Right atrium auricular region (tissue), 2 donors: ENCODE measurements around the gene GZMM. TPM values are rescaled to one million over a fixed set of nuclear protein-coding genes. Genes with fewer than 3 reads are reported as not detected.
A peak's percentile ranks its signal among the peaks of the same experiment; 100 is the strongest.

Source experiments
- DNase-seq: peaks from one replicate; pipeline ENCODE4 v3.0.0-alpha.2; 2019; ENCODE audit warnings: low spot score
- H3K27ac ChIP-seq, 2 donors: fragments of 200-600 bp; sonication (generic); 1 replicate in 1 of 2; 2 replicates in 1 of 2; pipeline ENCODE4 v1.5.1; 2016 to 2019
- H3K27me3 ChIP-seq, 2 donors: fragments of 200-600 bp; sonication (generic); one replicate each; pipeline versions ENCODE4 v1.5.1 to v1.6.0; 2017 to 2019
- H3K36me3 ChIP-seq: fragments of 200-600 bp; sonication (generic); one replicate; pipeline ENCODE4 v1.5.1; 2016
- H3K4me1 ChIP-seq, 2 donors: fragments of 200-600 bp; sonication (generic); one replicate each; pipeline versions ENCODE4 v1.5.1 to v1.6.0; 2017 to 2019
- H3K4me3 ChIP-seq, 2 donors: fragments of 200-600 bp; sonication (generic); 1 replicate in 1 of 2; 2 replicates in 1 of 2; pipeline ENCODE4 v1.5.1; 2017 to 2019; ENCODE audit warnings: mild to moderate bottlenecking in 1 of 2, moderate library complexity in 1 of 2
- H3K9me3 ChIP-seq, 2 donors: fragments of 200-600 bp; sonication (generic); one replicate each; pipeline ENCODE4 v1.5.1; 2019
- CTCF ChIP-seq, 2 donors: fragments of 200-600 bp; sonication (generic); IDR thresholded peaks; one replicate each; pipeline ENCODE4 v1.5.1; 2019; ENCODE audit warnings: antibody characterized with exemption in 2 of 2
- total RNA-seq, 2 donors: library from RNA; depleted of rRNA; stranded (reverse); fragments of >200 nt; gene quantifications; one replicate each; pipeline ENCODE4 v1.1.0, GENCODE V29; 2016

The GZMM gene
- total RNA-seq, 2 donors from 2014 or later = 0.79 TPM; not detected in 1

- DNase-seq = no peak
- no peak overlapping the region for H3K27ac ChIP-seq
Observed at GRCh38 chr19:501646-502045, 42.2 kb upstream of the GZMM start.

GRCh38 chr19:504616-505015, 39.2 kb upstream of the GZMM start:
- H3K4me1 ChIP-seq = peaks cover 0 to 17% of the 10 kb centered on the region in 2 donors
- no peak for DNase-seq
- H3K36me3 ChIP-seq = no peaks in the 10 kb centered on the region
- no peak for TF ChIP-seq CTCF (IDR thresholded peaks at IDR 0.05)
- H3K4me3 ChIP-seq = no peak overlapping the region
- H3K9me3 ChIP-seq = no peaks in the 10 kb centered on the region
- H3K27me3 ChIP-seq = no peaks in the 10 kb centered on the region
- no peak overlapping the region for H3K27ac ChIP-seq

More at GRCh38 chr19:501646-502045, 42.2 kb upstream of the GZMM start:
- Histone ChIP-seq H3K27me3 (peaks cover 8 to 15% of the 10 kb centered on the region in 2 donors), H3K9me3 (no peaks in the 10 kb centered on the region), H3K4me3 (no peak overlapping the region), H3K36me3 (no peaks in the 10 kb centered on the region), H3K4me1 (peaks cover 0 to 20% of the 10 kb centered on the region in 2 donors)
- no peak for TF ChIP-seq CTCF (IDR thresholded peaks at IDR 0.05)

- Histone ChIP-seq H3K4me1 (peaks cover 0 to 31% of the 10 kb centered on the region in 2 donors), H3K36me3 (no peaks in the 10 kb centered on the region), H3K9me3 (no peaks in the 10 kb centered on the region), H3K27ac (peak overlapping the region; percentile 92 to 95), H3K27me3 (no peaks in the 10 kb centered on the region), H3K4me3 (peak overlapping the region; percentile 98 to 99)
- peak; percentile 93 to 97 for TF ChIP-seq CTCF (IDR thresholded peaks at IDR 0.05)
- peak; percentile 100 for DNase-seq
Observed at GRCh38 chr19:506404-507285, 37.2 kb upstream of the GZMM start.

GRCh38 chr19:507286-508203, 36.3 kb upstream of the GZMM start, which contains the start of gene TPGS1:
TPGS1 (plus strand) TSS chr19:507497; CDS start chr19:507507, 10 bp downstream.
- no peak for TF ChIP-seq CTCF (IDR thresholded peaks at IDR 0.05)
- peak; percentile 70 for DNase-seq
- Histone ChIP-seq H3K36me3 (no peaks in the 10 kb centered on the region), H3K4me1 (peaks cover 0 to 34% of the 10 kb centered on the region in 2 donors), H3K9me3 (no peaks in the 10 kb centered on the region), H3K4me3 (peak within 1 kb of the TSS; percentile 98 to 99), H3K27me3 (no peaks in the 10 kb centered on the region), H3K27ac (peak within 1 kb of the TSS; percentile 92 to 95)

GRCh38 chr19:508204-509150, 35.4 kb upstream of the GZMM start:
- no peaks in the 10 kb centered on the region for H3K27me3 ChIP-seq
- no peaks in the 10 kb centered on the region for H3K36me3 ChIP-seq
- no peak for TF ChIP-seq CTCF (IDR thresholded peaks at IDR 0.05)
- no peaks in the 10 kb centered on the region for H3K9me3 ChIP-seq
- peak overlapping the region; percentile 98 to 99 for H3K4me3 ChIP-seq
- H3K4me1 ChIP-seq = peaks cover 0 to 43% of the 10 kb centered on the region in 2 donors
- H3K27ac ChIP-seq = peak overlapping the region in 1 of 2 donors; percentile 95
- no peak for DNase-seq
